Epithelial cell of prostate (primary cell): ENCODE data around the gene ERP44.
"Not testable (repeated sequence)": the region's sequence is repeated elsewhere in the genome, so short reads cannot be mapped to it uniquely, and the experiment has no call there.

ENCODE experiments used
- DNase-seq: peaks from one replicate; pipeline ENCODE4 v3.0.0-alpha.2; 2011; ENCODE audit warnings: low read depth, low spot score
- H3K27ac ChIP-seq: fragments of 450-650 bp; 2 replicates; pipeline ENCODE4 v1.5.1; 2017; ENCODE audit warnings: mild to moderate bottlenecking

The ERP44 gene

DNA sequence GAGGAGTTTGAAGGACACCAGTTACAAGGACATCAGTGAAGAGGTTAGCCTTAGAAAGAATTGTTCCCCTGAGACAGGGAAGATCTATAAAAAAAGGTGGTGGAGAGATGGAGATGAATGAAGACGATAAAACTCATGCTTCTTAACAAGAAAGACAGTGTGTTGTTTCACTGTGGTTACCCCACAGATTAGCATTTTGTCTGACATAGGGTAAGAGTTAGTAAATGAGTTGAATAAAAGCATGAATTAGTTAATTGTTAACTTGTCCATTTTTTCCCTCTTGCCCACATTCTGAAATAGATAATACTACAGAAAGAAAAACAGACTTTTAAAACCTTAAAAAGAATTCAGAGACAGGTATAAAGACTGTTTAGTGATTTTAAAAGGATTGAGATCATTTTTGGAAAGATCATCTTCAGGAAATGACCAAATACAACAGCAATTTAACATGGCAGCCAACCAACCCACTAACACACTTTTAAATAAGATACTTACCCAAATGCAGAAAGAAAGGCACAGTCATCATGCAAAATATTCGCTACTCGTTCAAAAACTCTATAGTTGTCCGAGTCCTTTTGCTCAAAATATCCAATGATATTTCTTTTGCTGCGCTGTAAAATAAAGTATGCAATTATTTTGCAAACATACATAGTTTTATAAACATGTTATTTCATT, 78.5 kb downstream of the ERP44 start:
- DNase-seq: no peak
- no peak overlapping the region for H3K27ac ChIP-seq

DNA sequence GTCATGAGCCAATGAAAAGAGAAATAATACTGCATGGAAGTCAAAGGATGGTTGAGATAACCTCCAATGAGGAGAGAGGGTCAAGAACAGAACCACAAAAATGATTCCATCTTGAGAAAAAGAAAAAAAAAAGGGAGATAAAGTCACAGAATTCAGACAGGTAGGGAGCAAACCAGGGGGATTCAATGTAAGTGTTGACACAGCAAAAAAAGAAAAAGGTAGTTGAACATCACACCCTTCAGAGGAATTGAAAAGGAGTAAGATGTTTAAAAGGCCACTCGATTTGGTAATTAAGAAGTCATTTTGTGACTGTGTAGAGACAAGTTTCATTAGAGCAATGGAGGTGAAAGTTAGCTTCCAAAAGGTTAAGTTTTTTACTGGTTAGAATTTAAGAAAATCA, 79.3 kb downstream of the ERP44 start:
- DNase-seq: no peak
- H3K27ac ChIP-seq: no peak overlapping the region

GRCh38 chr9:100014846-100015245, 84.0 kb downstream of the ERP44 start:
- DNase-seq: no peak
- H3K27ac ChIP-seq: no peak overlapping the region

DNA sequence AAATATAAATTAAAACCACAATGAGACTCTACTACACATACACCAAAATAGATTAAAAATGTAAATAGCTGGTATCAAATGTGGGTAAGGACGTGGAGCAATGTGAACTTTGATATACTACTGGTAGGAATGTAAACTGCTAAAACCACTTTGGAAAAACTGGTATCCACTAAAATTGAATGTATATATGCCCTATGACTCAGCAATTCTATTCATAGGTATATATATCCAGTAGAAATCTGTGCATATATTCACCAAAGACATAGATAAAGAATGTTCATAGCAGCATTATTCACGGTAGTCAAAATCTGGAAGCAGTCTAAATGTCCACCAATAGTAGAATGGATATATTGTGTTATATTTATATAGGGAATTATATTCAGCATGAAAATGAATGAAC, 85.2 kb downstream of the ERP44 start:
- no peak for DNase-seq
- H3K27ac ChIP-seq: no peak overlapping the region

DNA sequence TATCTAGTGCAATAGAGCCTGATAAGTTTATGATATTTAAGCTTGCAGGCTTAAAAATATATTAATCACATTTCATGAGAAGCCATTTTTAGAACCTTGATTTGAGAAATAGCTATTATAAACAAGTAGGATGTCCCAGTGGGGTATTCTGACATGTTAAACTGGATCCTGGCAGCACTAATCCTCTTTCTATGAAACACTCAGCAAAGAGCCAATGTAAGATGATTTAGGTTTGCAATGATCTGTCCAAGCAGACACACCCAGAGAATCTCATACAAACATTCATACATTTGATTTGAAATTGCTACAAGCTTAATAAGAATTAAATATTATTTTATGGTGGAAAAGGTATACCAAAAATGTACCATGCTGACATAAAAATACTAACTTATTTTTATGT, 86.5 kb downstream of the ERP44 start:
- H3K27ac ChIP-seq: no peak overlapping the region
- no peak for DNase-seq

GRCh38 chr9:100011062-100011681, 87.6 kb downstream of the ERP44 start:
- DNase-seq: no peak
- no peak overlapping the region for H3K27ac ChIP-seq

DNA sequence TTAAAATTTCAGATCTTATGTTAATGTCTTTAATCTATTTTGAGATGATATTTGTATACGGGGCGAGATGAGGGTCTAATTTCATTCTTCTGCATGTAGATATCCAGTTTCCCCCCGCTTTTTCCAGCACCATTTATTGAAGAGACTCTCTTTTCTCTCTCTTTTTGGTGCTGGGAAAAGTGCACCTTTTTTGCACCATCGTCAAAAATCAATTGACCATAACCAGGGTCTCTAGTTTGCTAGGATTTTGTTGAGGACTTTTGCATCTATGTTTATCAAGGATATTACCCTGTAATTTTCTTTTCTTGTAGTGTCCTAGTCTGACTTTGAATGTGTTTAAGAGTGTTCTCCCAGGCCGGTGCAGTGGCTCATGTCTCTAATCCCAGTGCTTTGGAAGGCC, 99.0 kb downstream of the ERP44 start:
- H3K27ac ChIP-seq: no peak overlapping the region
- no peak for DNase-seq

DNA sequence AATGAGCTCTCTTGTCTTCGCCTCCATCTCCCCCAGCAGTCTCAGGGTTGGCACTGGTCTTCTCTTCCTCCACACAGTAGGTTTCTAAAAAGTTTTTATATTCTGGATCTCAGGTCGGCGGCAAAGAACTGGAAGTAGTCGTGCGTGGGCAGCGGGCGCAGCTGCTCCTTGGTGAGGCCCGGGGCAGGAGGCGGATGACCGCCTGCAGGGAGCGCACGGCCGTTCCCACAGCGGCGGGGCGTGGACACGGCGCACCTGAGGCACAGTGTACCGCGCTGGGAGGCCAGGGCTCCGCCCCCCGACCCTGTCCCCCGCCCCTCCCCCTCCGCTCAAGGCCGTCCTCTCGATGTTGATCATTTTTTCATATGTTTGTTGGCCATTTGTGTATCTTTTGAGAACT, 99.9 kb downstream of the ERP44 start:
- no peak overlapping the region for H3K27ac ChIP-seq
- no peak for DNase-seq

DNA sequence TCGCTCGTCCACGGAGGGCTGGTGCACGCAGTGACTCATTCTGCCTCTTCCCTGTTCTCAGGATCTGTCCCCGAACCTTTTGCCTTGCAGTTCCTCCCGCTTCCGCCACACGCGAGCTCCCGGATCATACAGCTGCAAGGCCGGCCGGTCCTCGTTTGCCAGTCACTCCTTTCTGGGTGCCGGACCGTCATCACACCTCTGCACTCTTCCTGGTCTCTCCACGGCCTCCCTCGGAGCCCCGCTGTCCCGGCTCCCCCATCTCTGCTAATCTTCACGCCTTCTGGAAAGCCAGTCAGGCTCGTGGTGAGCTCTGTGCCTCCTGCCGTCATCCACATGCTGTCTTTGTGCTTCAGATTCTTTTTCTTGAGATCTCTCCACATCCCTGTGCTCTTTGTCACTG, 100.5 kb downstream of the ERP44 start:
- H3K27ac ChIP-seq: no peak overlapping the region
- no peak for DNase-seq

GRCh38 chr9:99990508-99990907, 108.3 kb downstream of the ERP44 start:
- not testable (repeated sequence) for DNase-seq, H3K27ac ChIP-seq

GRCh38 chr9:99986642-99987041, 112.2 kb downstream of the ERP44 start:
- no peak for DNase-seq
- no peak overlapping the region for H3K27ac ChIP-seq

DNA sequence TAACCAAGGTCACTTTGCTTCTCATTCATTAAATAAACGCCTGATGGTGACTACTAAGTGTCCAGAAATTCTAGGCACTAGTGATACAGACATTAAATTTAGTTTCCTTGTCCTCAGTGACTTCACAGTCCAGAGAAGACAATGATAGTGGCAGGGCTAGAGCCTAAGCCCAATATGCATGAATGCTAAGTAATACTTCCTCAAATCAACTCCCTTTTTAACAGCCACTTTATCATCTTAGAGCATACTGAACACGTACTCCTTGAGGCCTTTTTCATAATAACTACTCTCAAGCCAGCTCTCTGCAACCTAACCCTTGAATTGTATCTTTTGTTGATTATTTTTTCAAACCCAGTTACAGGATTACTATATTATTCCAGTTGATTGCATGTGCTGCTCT, 118.2 kb downstream of the ERP44 start:
- no peak for DNase-seq
- no peak overlapping the region for H3K27ac ChIP-seq

GRCh38 chr9:99978221-99978620, 120.6 kb downstream of the ERP44 start:
- no peak overlapping the region for H3K27ac ChIP-seq
- no peak for DNase-seq

DNA sequence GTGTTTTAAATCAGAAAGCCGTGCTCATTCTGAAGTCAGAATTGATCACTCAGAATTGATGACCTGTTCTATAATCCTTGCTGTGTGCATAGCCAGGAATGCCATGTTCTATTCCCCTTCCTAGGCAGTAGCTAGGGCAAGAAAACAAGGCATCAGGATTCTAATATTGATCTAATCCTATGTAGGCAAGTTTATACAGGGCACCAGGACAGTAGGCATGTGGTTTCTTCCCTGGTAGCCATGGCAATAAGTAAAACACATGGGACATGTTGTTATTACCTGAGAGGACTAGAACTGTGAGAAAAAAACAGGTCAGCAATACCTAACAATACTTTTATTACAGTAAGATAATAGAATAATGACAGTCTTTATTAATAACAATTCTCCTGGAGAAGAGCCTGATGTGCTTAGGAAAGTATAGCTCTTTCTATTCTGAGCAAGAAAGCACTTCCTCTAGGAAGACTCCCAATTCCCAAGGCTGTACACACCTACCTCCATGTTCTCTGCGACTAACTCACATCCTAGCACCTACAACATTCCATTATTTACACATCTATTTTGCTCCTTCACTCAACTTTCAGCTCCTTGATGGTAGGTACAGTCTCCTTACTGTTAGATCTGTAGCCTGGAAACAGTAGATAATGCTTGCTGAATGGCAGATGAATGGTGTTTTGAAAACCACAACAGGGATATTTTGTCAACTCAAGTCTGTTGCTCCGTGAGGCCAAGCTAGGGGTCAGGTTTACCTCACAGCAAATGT, 121.6 kb downstream of the ERP44 start:
- no peak for DNase-seq
- no peak overlapping the region for H3K27ac ChIP-seq

- DNase-seq: no peak
- H3K27ac ChIP-seq: no peak overlapping the region
Measured at GRCh38 chr9:99973455-99973854, 125.3 kb downstream of the ERP44 start.

- no peak for DNase-seq
- no peak overlapping the region for H3K27ac ChIP-seq
Measured at GRCh38 chr9:99971410-99971809, 127.4 kb downstream of the ERP44 start.

- H3K27ac ChIP-seq: no peak overlapping the region
- no peak for DNase-seq
Measured at GRCh38 chr9:99970481-99970880, 128.3 kb downstream of the ERP44 start.

DNA sequence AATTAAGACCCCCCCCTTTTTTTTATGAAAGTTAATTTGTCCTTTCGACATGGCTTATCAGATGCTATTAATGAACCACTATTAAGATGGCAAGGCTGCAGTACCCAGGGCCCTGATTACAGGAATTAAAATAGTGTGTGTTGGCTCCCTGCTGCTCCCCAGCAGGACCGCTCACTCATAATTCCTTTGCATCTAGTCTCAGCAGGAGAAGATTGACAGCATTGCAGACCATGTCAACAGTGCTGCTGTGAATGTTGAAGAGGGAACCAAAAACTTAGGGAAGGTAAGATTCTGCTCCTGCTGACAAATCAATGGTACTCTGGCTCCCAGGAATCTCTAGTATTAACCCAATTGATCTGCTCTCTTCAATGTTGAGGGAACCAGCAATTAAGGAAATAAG, 131.3 kb downstream of the ERP44 start:
- no peak for DNase-seq
- no peak overlapping the region for H3K27ac ChIP-seq

GRCh38 chr9:99966716-99967115, 132.1 kb downstream of the ERP44 start:
- DNase-seq: peak; percentile 44

GRCh38 chr9:99966001-99966400, 132.8 kb downstream of the ERP44 start:
- no peak for DNase-seq
- no peak overlapping the region for H3K27ac ChIP-seq

More at GRCh38 chr9:99966716-99967115, 132.1 kb downstream of the ERP44 start:
- H3K27ac ChIP-seq: no peak overlapping the region

GRCh38 chr9:99964336-99964735, 134.5 kb downstream of the ERP44 start:
- no peak for DNase-seq
- H3K27ac ChIP-seq: no peak overlapping the region
